ENCODE results near the gene NKX6-2. TPM values are rescaled to one million over a fixed set of nuclear protein-coding genes. Genes with fewer than 3 reads are reported as not detected.

NKX6-2 gene
- total RNA-seq, 1 donor from 2014 or later: not detected

GRCh38 chr10:132765435-132765834, 20.5 kb downstream of the NKX6-2 start:
- no peak for DNase-seq (ENCODE audit: low spot score)
- intact Hi-C loops (cut with DNase I): loop anchor here (10.0 kb wide), 1 partner anchor 111 kb away; no protein-coding TSS in a partner anchor

- no peak for DNase-seq (ENCODE audit: low spot score)
- intact Hi-C loops (cut with DNase I): loop anchor here (10.0 kb wide), 1 partner anchor 109 kb away; no protein-coding TSS in a partner anchor
Observed at GRCh38 chr10:132764108-132764507, 21.8 kb downstream of the NKX6-2 start.

DNA sequence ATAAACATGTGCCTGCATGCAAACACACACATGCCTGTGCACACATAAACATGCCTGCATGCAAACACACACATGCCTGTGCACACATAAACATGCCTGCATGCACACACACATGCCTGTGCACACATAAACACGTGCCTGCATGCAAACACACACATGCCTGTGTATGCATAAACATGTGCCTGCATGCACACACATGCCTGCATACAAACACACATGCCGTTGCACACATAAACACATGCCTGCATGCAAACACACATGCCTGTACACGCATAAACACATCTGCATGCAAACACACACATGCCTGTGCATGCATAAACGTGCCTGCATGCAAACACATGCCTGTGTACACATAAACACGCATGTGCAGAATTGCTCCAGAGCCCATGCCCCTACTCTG, 22.4 kb downstream of the NKX6-2 start:
- DNase-seq (ENCODE audit: low spot score): no peak
- intact Hi-C loops (cut with DNase I): loop anchor here (10.0 kb wide), 1 partner anchor 109 kb away; no protein-coding TSS in a partner anchor

DNA sequence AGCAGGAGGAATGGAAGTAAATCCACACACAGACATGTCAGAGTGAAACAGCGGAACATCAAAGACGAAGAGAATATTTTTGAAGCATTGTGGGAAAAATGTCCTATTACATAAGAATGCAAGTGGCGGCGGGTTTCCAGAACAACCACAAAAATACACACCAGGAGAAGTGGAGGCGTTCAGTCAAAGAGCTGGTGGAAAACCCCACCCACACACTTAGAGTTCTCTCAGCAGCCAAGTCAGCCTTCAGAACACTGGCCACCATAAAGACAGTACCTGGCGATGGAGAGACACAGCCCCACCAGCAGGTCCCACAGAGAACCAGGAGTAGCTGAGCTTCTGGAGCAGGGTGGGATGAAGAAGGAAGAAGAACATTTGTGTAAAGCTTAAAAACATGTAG, 23.7 kb downstream of the NKX6-2 start:
- no peak for DNase-seq (ENCODE audit: low spot score)
- intact Hi-C loops (cut with DNase I): loop anchor here (10.0 kb wide), 1 partner anchor 107 kb away; no protein-coding TSS in a partner anchor

DNA sequence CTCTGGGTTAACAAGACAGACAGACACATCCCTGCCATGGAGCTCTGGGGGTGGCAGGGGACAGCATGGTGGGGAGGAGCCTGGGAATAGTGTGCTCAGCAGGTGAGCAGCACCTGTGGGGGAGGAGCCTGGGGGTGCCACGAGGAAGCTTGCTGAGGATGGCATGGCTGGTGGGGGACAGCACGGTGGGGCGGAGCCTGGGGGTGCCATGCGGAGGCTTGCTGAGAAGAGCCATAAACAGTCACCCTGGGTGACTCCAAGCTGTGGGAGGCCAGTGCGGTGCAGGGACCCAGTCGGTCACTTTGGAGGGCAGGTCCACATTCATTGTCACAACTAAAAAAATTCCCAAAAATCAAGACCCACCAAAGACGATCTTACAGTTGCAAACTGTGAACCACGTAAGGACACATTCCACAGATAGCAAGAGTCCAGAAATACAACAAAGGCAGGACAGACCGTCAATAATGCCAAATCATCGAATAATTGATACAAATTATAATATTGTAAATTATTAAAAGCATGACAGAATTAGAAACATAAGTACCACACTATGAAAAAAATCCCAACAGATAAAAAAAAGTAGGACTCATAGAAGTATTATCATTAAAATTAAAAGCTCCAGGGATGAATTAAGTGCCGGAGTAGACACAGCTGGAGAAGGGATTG, 24.4 kb downstream of the NKX6-2 start:
- DNase-seq (ENCODE audit: low spot score): no peak
- intact Hi-C loops (cut with DNase I): loop anchor here (10.0 kb wide), 1 partner anchor 107 kb away; no protein-coding TSS in a partner anchor

- intact Hi-C loops (cut with DNase I): no loop called here
- no peak for DNase-seq (ENCODE audit: low spot score)
Observed at GRCh38 chr10:132758865-132759264, 27.1 kb downstream of the NKX6-2 start.

GRCh38 chr10:132757171-132757570, 28.8 kb downstream of the NKX6-2 start:
- intact Hi-C loops (cut with DNase I): no loop called here

GRCh38 chr10:132756591-132756990, 29.4 kb downstream of the NKX6-2 start:
- DNase-seq (ENCODE audit: low spot score): no peak
- intact Hi-C loops (cut with DNase I): no loop called here

More at GRCh38 chr10:132757171-132757570, 28.8 kb downstream of the NKX6-2 start:
- DNase-seq (ENCODE audit: low spot score): no peak

DNA sequence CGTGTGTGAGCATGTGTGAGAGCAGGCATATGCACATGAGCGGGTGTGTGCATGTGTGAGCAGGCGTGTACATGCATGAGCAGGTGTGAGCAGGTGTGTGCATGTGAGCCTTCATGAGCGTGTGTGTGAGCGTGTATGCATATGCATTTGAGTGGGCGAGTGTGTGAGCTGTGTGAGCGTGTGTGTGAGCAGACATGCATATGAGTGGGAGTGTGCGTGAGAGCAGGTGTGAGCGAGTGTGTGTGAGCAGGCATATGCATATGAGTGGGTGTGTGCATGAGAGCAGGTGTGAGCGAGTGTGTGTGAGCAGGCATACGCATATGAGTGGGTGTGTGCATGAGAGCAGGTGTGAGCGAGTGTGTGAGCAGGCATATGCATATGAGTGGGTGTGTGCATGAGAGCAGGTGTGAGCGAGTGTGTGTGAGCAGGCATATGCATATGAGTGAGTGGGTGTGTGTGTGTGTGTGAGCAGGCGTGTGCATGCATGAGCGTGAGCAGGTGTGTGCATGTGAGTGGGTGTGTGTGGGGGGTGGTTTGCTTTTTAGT, 30.7 kb downstream of the NKX6-2 start:
- intact Hi-C loops (cut with DNase I): no loop called here
- DNase-seq (ENCODE audit: low spot score): no peak

DNA sequence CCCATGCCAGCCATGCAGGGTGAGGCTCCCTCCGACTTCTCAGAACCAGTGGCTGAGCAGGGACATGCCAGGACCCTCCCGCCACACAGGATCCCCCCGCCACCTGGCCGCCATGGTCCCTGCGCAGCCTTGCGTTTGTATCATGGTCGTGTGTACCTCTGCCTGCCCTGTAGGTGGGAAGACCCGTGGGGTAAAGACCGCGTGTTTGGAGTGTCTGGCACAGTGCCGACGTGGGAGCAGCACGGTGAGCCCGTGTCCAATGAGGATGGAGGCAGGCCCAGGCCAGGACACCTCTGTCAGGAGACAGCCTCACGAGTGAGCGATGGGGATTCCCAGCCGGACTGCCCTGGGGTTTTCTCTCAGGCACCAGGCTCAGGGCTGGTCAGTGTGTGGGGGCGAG, 31.9 kb downstream of the NKX6-2 start:
- DNase-seq (ENCODE audit: low spot score): no peak
- intact Hi-C loops (cut with DNase I): no loop called here

DNA sequence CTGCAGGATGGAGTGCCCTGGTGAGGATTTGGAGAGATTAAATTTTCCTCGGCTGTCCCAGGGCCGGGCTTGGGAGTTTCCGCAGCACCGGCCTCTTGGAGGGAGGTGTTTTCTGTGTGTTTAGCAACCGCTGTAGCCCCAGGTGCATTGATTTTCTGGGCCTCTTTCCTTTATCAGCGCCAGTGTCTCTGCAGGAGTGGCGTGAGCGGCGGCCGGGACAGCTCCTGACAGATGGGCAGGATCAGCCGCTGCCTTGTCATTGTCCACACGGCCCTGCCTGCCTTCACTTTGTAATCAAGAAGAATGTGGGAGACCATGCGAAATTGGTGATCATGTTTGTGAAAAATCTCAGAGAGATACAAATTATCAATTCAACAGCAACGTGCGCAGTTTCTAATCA, 32.4 kb downstream of the NKX6-2 start:
- intact Hi-C loops (cut with DNase I): no loop called here
- no peak for DNase-seq (ENCODE audit: low spot score)

GRCh38 chr10:132752961-132753360, 33.0 kb downstream of the NKX6-2 start:
- DNase-seq (ENCODE audit: low spot score): no peak
- intact Hi-C loops (cut with DNase I): no loop called here

DNA sequence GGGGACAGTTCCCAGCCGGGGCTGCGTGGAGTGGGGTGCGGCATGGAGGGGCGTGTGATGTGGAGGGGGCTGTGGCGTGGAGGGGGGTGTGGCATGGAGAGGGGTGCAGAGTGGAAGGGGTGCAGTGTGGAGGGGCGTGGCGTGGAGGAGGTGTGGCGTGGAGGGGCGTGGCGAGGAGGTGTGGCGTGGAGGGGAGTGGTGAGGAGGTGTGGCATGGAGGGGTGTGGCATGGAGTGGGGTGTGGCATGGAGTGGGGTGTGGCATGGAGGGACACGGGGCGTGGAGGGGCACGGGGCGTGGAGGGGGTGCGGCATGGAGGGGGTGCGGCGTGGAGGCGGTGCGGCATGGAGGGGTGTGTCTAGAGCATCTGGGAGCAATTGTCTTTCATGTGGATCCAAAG, 33.6 kb downstream of the NKX6-2 start:
- intact Hi-C loops (cut with DNase I): no loop called here
- no peak for DNase-seq (ENCODE audit: low spot score)

DNA sequence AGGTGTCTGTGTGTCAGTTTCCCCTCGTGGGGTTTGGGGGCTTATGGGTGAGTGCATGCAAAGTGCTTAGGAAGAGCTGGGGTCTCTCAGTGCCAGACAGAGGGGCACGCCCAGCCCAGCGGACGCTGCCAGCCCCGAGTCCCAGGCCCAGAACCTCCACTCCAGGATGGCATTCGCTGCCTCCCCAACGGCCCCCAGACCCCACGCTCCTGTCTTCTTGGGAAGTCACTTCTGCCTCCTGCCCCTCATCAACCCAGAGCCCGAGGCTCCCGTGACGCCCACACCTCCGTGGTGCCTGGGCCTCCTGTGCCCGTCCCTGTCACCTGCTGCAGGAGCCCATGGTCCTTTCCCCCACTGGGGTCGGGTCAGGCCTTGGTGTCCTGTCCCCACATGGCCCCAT, 35.0 kb downstream of the NKX6-2 start:
- no peak for DNase-seq (ENCODE audit: low spot score)
- intact Hi-C loops (cut with DNase I): no loop called here

GRCh38 chr10:132749371-132749795, 36.6 kb downstream of the NKX6-2 start:
- DNase-seq (ENCODE audit: low spot score): no peak
- intact Hi-C loops (cut with DNase I): no loop called here

DNA sequence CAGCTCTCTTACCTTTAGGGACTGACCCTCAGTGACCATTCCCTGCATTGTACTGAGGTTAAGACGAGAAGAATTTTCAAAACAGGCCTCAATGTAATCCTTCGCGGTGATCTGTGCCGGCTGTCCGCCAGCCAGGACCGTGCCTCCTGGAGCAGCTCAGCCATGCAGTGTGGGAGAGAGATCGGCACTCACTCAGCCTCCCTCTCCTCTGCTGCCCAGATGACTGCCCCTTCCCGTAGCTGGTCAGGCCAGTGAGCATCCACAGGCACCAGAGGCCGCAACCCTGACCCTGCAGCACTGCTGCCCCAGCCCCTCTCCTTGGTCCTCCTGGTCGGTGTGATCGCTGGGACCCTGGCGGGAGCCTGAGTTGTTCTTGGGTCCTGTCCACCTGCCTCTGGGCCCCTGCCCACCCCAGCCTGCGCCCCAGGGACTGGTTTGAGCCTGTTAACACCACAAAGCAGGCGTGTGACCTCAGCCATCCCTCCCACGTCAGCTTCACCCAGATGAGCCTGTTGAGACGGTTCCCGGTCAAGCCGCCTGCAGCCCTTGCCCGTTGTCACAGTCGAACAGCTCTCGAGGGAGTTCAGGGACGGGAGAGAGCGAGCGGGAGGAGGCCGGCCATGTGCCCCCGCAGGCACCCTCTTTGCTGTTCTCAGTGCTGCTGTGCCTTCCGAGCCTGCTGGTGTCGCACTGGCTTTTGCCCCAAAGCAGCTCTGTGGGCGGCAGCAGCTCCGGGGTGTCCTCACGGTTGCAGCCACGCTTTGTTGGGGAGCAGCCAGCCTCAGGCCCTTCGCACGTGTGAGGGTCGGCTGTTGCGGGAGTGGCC, 37.2 kb downstream of the NKX6-2 start:
- DNase-seq (ENCODE audit: low spot score): no peak
- intact Hi-C loops (cut with DNase I): no loop called here

DNA sequence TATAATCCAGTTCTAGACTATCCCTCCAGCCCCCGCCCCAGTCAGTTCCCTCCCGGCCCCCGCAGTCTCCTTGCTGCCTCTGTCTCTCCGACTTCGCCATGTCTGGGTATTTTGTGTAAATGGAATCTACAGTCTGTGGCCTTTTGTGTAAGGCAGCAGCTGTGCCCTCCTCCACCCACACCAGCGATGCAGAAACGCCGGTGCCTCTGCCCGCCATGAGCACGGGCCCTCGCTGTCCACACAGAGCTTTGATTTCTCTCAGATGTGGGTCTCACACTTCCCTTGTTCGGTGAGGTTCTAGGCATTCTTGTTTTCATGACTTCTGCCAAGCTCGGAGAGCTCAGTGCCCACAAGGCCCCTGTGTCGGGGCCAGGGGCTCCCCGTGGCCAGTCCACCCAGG, 37.8 kb downstream of the NKX6-2 start:
- intact Hi-C loops (cut with DNase I): no loop called here
- no peak for DNase-seq (ENCODE audit: low spot score)

DNA sequence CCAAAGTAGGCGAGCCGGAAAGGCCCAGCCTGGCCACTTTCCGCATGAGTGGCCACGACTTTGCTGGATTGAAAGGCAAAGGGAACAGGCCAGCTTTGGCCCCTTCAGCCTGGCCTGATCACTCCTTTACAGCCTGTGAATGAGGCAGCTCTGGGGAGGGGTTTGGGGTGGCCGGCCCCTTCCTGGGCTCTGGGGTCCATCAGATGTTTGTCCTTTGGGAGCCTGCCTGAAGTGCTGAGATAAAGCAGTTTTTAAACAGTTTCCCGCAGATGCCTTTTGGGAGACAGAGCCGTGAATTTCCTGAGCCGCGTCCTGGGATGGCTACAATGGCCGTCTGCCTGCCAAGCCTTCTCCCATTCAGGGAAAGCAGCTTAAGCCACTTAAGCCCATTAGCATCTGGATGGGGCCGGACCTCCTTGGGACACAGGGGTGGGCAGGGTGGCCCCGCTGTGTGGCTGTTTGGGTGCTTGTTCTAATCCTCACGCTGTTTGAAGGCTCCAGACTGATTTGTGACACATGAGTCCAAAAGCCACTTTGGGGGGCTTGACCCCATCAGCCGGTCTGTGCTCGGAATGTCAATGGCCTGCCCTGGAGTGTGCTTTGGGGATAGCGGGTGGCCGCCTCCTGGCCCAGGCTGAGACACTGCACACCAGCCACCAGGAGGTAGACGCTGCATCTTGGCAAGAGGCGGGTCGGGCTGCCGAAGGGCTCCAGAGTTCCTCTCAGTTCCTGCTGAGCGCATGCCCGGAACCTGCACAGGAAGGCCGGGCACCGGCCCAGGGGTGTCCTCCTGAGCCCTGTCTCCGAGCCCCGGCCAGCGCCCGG, 38.9 kb downstream of the NKX6-2 start:
- intact Hi-C loops (cut with DNase I): no loop called here

DNA sequence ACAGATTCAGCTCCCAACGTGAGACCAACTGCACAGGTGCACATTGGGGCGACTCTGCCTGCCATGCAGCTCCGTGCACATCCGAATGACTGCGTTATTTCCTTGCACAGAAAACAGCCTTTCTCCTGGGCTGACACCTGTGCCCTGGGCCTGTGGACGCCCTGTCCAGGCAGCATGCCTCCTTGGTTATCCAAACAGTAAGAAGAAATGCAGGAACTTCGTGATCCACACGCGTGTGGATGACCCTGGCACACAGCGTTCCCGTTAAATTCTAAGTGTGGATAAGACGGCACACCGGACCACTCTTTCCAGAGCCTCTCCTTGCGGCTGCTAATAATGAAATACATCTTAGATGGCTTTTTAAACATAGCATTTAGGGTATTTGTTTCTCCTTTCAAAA, 39.6 kb downstream of the NKX6-2 start:
- intact Hi-C loops (cut with DNase I): no loop called here
- DNase-seq (ENCODE audit: low spot score): no peak

More for the DNA sequence above, 38.9 kb downstream of the NKX6-2 start:
- no peak for DNase-seq (ENCODE audit: low spot score)

DNA sequence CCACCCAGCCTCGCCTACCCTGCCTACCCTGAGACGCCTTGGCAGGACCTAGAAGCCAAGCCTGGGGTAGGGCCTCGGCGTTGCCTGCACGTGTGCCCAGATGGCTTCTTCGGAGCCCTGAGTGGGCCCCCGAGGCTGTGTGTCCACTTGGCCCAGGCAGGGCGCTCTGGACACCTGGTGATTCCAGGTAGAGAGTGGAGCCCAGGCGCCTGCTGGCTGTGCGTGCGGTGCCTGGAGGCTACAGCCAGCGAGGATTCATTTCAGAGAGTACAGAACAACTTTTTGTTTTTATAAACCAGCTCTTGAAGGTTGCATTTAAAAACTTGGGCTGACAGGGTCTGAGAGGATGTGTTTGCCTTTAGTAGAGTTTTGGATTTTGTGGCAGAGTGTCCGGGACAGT, 40.0 kb downstream of the NKX6-2 start:
- intact Hi-C loops (cut with DNase I): no loop called here

More for the DNA sequence above, 40.0 kb downstream of the NKX6-2 start:
- no peak for DNase-seq (ENCODE audit: low spot score)
